Omental fat pad (tissue), 4 donors: ENCODE results near the gene EIF3D. TPM values are rescaled to one million over a fixed set of nuclear protein-coding genes. Genes with fewer than 3 reads are reported as not detected.

Source experiments
- total RNA-seq, 4 donors: library from RNA; depleted of rRNA; stranded (reverse); fragments of >200 nt; gene quantifications; one replicate each; pipeline ENCODE4 v1.1.0, GENCODE V29; 2016

EIF3D gene
- total RNA-seq, 4 donors from 2014 or later, result 248 to 355 (median 268) TPM

Other genes with a start within 250 kb of the EIF3D start
- 100 to 1,000 TPM; 225 to 463 (median 370) TPM for gene MYH9, start 141.2 kb downstream of the EIF3D start, total RNA-seq
- 10 to 100 TPM; 53.2 to 82.0 (median 66.2) TPM for gene TXN2, start 47.5 kb downstream of the EIF3D start, total RNA-seq
- gene FOXRED2, start 22.1 kb downstream of the EIF3D start, total RNA-seq, result 10 to 100 TPM in 1 of 4 donors, 1 to 10 TPM in 3; 4.0 to 11.7 (median 5.1) TPM
- under 1 TPM in 1 of 4 donors, not detected in 3; 0.19 TPM for gene CACNG2, start 174.6 kb upstream of the EIF3D start, total RNA-seq
- 10 to 100 TPM in 2 of 4 donors, 1 to 10 TPM in 2; 4.4 to 15.8 (median 10.8) TPM for gene IFT27, start 247.0 kb upstream of the EIF3D start, total RNA-seq